Activated naive CD8-positive, alpha-beta T cell treated with anti-CD3 and anti-CD28 coated beads, Interleukin-2, amount 50 U/mL, for 16 hours (primary cell): ENCODE data around the gene TGFBI.

Experiments
- DNase-seq: peaks from one replicate; pipeline ENCODE4 v3.0.0-alpha.2; 2020; ENCODE audit warnings: low read depth, low spot score

Gene TGFBI

DNA sequence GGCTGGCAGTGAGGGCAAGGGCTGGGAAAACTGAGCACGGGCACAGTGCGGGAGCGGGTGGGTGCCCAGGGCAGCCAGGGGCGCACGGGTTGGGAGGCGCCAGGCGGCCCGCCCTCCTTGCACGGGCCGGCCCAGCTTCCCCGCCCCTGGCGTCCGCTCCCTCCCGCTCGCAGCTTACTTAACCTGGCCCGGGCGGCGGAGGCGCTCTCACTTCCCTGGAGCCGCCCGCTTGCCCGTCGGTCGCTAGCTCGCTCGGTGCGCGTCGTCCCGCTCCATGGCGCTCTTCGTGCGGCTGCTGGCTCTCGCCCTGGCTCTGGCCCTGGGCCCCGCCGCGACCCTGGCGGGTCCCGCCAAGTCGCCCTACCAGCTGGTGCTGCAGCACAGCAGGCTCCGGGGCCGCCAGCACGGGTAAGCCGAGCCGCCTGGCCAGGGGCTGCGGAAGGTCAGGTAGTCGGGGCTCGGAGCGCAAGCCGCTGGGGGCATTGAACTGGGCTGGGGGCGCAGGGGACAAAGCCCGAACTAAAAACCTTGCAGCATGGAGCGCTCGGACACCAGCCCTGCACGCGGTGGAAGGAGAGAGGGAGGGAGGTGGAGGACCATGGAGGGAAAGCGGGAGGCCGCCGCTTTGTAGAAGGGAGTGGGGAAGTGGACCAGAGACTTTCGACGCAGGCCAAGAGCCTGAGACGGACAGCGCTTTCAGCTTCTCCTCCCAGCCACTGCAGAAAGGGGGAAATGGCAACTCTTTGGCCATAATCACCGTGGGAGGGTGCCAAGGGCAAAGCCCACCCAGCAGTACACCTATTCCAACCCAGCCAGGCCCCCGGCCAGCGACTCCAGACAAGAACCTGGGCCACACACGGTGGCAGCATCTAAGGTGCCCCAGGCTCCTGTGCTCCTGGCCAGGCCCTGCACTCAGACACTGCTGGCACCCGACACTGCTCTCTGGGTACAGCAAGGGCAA lies at the start of gene TGFBI:
Gene TGFBI (plus strand): TSS at position 207 of the 961 bp plus-strand sequence. CDS start 68 bp downstream, at position 275.
- no peak for DNase-seq

GRCh38 chr5:135978993-135979392 lies 49.8 kb upstream of the TGFBI start:
- no peak for DNase-seq

- no peak for DNase-seq
Observed at GRCh38 chr5:135979510-135979909, 49.3 kb upstream of the TGFBI start.

- no peak for DNase-seq
Observed at GRCh38 chr5:135980620-135981019, 48.2 kb upstream of the TGFBI start.

GRCh38 chr5:135985951-135986350 lies 42.8 kb upstream of the TGFBI start:
- DNase-seq = no peak

- no peak for DNase-seq
Observed at GRCh38 chr5:135986401-135986800, 42.4 kb upstream of the TGFBI start.

DNA sequence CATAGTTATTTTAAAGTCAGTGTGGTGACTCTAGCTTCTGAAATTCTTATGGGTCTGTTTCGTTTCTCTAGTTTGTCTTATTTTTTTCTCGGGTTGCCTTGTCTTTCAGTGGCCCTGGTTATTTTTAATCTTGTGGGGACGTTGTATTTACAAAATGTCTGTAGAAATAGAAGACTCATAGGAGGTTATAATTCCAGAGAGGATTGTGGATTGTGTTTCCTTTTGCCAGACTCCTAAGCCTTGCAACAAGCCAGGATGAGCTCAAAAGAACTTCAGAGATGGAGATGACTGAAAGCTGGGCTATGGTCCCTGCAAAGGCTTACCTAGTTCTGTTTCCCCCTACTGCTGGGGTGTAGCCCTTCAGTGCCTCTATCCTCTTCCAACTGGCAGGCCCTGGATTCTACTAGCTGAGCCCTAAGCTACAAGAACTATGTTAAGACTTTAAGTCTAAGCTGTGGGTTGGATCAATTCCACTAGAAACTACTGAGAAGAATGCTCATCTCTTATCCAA lies 41.8 kb upstream of the TGFBI start:
- no peak for DNase-seq

- DNase-seq = no peak
Observed at GRCh38 chr5:135988546-135988945, 40.2 kb upstream of the TGFBI start.

DNA sequence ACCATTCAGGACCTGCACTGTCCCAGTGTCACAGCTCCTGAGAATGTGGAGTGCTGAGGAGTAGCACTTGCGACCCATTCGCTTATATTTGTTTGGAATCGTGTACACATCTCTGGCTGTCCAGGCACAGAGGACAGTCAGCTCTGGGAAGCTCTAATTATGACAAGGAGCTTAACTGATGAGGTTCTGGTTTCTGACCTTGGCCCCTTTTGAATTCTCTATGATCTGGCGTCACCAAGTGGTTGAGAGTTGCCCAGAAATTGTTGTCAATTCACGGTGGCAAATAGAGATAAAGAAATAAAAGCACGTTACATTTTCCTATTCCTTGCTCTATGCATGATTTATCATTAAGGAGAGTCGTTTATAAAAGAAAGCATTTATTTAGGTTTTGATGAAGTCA lies 39.1 kb upstream of the TGFBI start:
- DNase-seq = no peak

GRCh38 chr5:135990528-135991255 lies 38.1 kb upstream of the TGFBI start:
- DNase-seq = no peak

GRCh38 chr5:135991429-135991828 lies 37.4 kb upstream of the TGFBI start:
- DNase-seq = no peak

DNA sequence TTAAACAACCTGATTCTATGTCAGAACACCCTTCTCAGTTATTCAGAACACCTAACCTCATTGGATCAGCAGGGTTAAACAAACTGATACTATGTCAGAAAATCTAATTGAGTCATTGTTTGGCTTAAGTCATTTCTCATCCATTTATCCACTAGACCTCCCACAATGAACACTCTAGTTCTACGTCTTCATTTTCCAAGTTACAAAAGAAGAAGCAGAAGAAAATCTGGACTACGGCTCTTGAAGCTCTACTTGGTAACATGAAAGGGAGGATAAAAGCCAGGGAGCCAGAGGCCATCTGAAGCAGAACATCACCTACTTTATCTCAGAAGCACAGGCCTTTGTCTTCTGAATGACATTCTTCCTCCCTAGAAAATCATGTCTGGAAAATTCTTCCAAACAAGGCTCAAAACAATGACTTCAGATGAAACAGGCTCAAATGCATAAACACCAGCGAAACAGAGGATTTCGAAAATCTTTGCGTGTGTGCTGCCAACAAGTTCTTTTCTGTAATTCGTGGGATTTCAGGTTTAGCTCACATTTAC lies 35.4 kb upstream of the TGFBI start:
- DNase-seq = no peak

DNA sequence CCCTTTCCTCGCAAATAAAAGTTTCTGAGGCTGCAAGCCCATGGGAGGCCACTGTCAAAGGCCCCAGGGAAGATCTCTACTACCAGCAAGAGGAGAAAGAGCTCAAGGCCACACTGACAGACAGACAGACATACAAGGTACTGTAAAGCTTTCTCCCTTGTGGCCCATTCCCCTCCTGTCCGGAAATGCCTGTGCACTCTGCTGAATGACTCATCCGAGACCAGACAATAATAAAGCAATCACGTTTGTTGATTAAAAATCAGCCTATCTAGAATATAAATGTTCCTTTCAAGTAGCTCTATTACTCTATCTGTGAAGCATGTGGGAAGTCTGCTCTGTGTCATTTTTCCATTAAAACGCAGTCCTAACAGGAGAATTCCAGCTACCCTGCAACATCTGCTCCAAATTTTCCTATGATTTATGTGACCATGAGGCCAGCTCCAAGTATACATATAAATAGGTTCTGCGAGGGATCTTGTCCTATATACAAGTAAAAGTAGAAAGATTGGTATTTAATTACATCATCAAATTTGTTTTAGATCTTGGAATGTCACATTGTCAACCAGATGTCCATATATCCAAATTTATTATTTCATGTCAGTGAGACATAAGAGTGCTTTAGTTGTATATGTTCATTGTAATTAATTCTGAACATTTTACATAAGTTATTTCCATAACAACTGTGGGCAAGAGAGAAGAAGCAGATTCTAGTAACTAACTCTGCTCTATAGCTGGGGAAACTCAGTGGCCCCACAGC lies 34.7 kb upstream of the TGFBI start:
- no peak for DNase-seq

DNA sequence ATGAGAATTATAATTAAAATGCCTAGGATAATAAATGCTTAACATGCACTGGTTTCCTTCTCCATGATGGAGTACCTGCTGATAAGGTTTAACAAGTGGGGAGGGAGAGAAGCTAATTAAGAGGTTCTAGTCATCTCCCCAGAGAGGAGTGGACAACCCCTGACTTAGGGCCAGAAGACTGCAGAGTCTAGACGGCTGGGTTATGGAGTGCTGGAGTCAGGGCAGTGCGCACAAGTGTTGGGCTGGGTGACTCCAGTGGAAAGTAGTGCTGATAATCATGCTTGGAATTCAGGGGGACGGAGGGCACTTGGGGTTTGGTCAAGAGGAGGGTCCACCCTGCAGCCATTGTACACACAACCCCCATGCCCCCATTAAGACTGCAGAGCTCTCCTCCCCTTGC lies 32.8 kb upstream of the TGFBI start:
- no peak for DNase-seq

GRCh38 chr5:135996611-135997010 lies 32.2 kb upstream of the TGFBI start:
- DNase-seq = no peak

GRCh38 chr5:135997673-135998335 lies 31.0 kb upstream of the TGFBI start:
- no peak for DNase-seq

- no peak for DNase-seq
Observed at GRCh38 chr5:135998889-135999288, 29.9 kb upstream of the TGFBI start.

- DNase-seq = no peak
Observed at GRCh38 chr5:135999406-136000139, 29.2 kb upstream of the TGFBI start.

DNA sequence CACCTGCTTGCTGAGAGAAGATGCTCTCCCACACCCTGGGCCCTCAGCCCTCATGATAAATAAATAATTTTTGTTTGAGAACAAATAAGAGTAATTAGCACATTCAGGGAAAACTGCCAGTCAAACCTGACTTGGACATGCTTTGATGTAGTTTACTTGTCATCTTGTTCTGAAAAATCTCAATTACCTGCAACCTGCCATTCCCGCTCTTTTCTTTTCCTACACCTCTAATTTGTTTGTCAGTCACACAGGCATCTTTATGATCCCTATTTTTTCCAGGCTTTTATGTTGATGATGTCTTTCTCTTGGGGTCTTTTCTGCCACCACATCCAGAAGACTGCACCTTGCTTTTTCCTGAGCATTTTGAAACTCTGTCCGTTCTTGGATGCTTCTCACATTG lies 28.6 kb upstream of the TGFBI start:
- DNase-seq = no peak

DNA sequence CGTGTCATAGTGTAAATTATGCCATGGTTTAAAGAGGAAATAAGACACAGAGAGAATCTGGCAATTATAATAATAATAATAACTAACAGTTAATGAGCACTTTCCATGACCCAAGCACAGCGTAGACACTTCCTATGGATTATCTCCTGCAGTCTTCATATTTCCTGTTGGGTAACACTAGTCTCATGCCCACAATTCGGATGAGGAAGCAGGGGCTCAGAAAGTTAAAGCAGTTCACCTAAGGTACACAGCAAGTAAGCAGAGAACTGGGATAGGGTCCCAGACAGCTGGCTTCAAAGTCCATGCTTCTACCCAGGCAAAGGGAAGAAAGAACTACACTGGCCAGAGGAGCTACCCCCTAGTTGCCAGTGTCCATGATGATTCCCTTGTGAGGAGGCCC lies 27.9 kb upstream of the TGFBI start:
- no peak for DNase-seq
